ENCODE measurements around the gene NUB1. TPM values are rescaled to one million over a fixed set of nuclear protein-coding genes. Genes with fewer than 3 reads are reported as not detected.

The NUB1 gene
- total RNA-seq, 1 experiment from 2014 or later: 48.5 TPM

DNA sequence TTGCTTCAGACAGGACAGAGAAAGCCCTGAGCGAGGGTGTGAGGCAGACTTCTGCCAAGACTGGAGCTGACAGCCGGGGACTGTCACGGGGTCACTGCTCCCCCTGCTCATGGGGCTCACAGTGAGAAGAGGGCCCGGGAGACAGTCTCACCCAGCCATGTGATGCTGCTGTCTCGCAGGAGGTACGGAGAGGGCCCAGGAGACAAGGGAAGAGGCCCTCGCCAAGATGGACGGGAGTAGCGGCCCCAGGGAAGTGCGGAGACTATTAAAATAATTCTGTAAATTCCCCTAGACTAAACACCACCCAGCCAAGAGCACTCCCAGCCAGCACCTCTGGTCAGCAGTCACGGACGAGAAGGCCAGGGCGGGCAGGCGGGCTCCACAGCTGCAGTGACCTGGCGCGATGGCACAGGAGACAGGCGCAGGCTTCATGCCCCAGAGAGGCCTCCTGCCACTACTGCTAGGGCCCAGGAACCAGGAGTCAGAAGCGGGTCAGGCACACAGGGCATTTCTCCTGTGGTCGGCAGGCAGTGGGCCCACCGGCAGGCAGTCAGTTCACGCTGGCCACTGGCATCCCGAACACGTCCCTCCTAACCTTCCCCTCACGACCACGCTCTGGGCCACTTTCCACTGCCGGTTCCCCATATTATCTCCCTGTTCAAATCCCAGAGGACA lies 44.2 kb downstream of the NUB1 start:
- H3K27ac ChIP-seq (ENCODE audit: insufficient read length, low read depth, low read length): no peak overlapping the region
- H4K20me1 ChIP-seq (ENCODE audit: control insufficient read depth, insufficient read depth, insufficient read length): no peaks in the 10 kb centered on the region
- no peak overlapping the region for H2BK5ac ChIP-seq (ENCODE audit: insufficient read length, low read length)
- no peak overlapping the region for H3T11ph ChIP-seq (ENCODE audit: low read length)
- no peak overlapping the region for H2AFZ ChIP-seq (ENCODE audit: low read length)
- no CpG with 5 or more reads among the region's 26 CpGs for WGBS (ENCODE audit: extremely low coverage, insufficient read length, low lambda C conversion rate)
- H2BK20ac ChIP-seq (ENCODE audit: low read depth, low read length, poor library complexity, severe bottlenecking): no peak overlapping the region
- no peak overlapping the region for H3K4me2 ChIP-seq (ENCODE audit: insufficient read depth, insufficient read length, low read length)
- no peaks in the 10 kb centered on the region for H3K9me3 ChIP-seq (ENCODE audit: control insufficient read depth, low read depth, low read length)
- no peak overlapping the region for H2BK12ac ChIP-seq (ENCODE audit: insufficient read length, low read depth, low read length)
- no peaks in the 10 kb centered on the region for H3K4me1 ChIP-seq (ENCODE audit: insufficient read depth, low read length)
- no peak overlapping the region for H3K23ac ChIP-seq (ENCODE audit: insufficient read length, low read depth, low read length)
- H4K91ac ChIP-seq (ENCODE audit: insufficient read length, low read depth, low read length): no peak overlapping the region
- H3K36me3 Mint-ChIP-seq (ENCODE audit: insufficient read depth in 1 of 3, low read depth in 3 of 3): peaks cover 0 to 7% (median 0%) of the 10 kb centered on the region in 3 experiments; a peak in 2 of 7 replicates
- H3K27me3 Mint-ChIP-seq (ENCODE audit: low read depth): peaks cover 40% of the 10 kb centered on the region
- H3K27me3 ChIP-seq (ENCODE audit: insufficient read depth, low read length): peaks cover 8% of the 10 kb centered on the region; the same call in 1 of the 2 replicates
- no peaks in the 10 kb centered on the region for H3K9me3 Mint-ChIP-seq
- peaks cover 10 to 15% of the 10 kb centered on the region in 2 experiments for H3K4me1 Mint-ChIP-seq
- H3K79me2 ChIP-seq (ENCODE audit: insufficient read depth, low read length): no peaks in the 10 kb centered on the region
- H2BK15ac ChIP-seq (ENCODE audit: low read depth, low read length): no peak overlapping the region
- no peak overlapping the region for H2BK120ac ChIP-seq (ENCODE audit: low read depth, low read length, poor library complexity, severe bottlenecking)
- no peak overlapping the region for H4K5ac ChIP-seq (ENCODE audit: insufficient read length, low read depth, low read length)
- H3K56ac ChIP-seq (ENCODE audit: insufficient read length, low read depth, low read length): no peak overlapping the region
- H3K4me3 Mint-ChIP-seq: no peak overlapping the region
- no peak overlapping the region for H3K27ac Mint-ChIP-seq
- H2AK5ac ChIP-seq (ENCODE audit: insufficient read length, low read length): no peak overlapping the region
- H3K23me2 ChIP-seq (ENCODE audit: insufficient read length, low read depth, low read length, poor library complexity, severe bottlenecking): peaks cover 15% of the 10 kb centered on the region
- no peak overlapping the region for H3K9ac ChIP-seq (ENCODE audit: extremely low read depth, insufficient read length, low read length)
- no peak for DNase-seq
- no peaks in the 10 kb centered on the region for H3K79me1 ChIP-seq (ENCODE audit: insufficient read depth, low read depth, low read length, poor library complexity, severe bottlenecking)
- H4K8ac ChIP-seq (replicated peaks; ENCODE audit: insufficient read length, low read depth, low read length): no peak overlapping the region
- H3K4ac ChIP-seq (ENCODE audit: low read depth, low read length): no peak overlapping the region
- TF ChIP-seq, protein P1, sequence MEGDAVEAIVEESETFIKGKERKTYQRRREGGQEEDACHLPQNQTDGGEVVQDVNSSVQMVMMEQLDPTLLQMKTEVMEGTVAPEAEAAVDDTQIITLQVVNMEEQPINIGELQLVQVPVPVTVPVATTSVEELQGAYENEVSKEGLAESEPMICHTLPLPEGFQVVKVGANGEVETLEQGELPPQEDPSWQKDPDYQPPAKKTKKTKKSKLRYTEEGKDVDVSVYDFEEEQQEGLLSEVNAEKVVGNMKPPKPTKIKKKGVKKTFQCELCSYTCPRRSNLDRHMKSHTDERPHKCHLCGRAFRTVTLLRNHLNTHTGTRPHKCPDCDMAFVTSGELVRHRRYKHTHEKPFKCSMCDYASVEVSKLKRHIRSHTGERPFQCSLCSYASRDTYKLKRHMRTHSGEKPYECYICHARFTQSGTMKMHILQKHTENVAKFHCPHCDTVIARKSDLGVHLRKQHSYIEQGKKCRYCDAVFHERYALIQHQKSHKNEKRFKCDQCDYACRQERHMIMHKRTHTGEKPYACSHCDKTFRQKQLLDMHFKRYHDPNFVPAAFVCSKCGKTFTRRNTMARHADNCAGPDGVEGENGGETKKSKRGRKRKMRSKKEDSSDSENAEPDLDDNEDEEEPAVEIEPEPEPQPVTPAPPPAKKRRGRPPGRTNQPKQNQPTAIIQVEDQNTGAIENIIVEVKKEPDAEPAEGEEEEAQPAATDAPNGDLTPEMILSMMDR (conservative IDR thresholded peaks at IDR 0.05): no peak
- H3K14ac ChIP-seq (ENCODE audit: insufficient read depth, low read length): no peak overlapping the region; the same call in 1 of the 2 replicates
- H3K18ac ChIP-seq (ENCODE audit: insufficient read length, low read depth, low read length): no peak overlapping the region
